Stimulated activated CD4-positive, alpha-beta T cell treated with anti-CD3 and anti-CD28 coated beads, Interleukin-2, amount 100 ng/mL, for 4 hours (primary cell): ENCODE measurements around the gene LRRC26.

Experiments
- DNase-seq: peaks from one replicate; pipeline ENCODE4 v3.0.0-alpha.2; 2020; ENCODE audit warnings: low read depth

LRRC26 gene

DNA sequence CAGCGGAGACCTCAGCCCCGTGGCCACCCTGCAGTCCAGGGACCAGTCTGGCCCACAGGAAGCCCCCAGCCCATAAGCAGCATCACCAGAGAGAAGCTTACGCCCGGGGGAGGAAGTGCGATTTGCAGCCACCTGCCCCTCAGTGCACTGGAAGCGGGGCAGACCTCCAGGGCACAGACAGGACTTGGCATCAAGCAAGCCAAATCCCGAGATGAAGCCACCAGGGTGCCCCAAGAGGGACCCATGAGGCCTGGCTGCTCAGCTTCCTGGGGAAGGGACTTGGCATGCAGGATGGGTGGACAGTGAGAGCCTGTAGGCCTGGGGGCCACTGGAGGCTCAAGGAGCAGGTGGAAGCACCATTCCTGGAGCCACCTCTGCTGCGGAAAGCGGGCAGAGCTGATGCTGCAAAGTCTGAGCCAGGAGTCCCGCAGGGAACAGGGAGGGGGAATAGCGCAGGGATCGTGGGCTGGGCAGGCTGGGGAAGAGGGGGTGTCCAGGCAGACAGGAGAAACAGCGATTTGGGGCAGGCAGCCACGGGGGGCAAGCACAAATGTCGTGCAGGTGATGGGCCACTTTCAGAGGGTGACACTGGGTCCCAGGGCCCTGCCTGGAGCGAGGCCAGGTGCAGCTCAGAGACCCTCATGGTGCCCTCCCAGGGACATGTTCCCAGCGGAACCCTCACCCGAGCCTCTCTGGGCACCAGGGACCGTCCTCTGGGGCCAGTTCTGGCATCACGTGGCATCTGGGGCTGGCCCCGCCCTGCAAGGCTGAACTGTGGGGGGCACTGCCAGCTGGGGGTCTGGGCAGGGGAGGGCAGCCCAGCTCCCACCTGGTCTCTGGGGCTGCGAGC is 3.2 kb downstream of the LRRC26 start:
- no peak for DNase-seq

DNA sequence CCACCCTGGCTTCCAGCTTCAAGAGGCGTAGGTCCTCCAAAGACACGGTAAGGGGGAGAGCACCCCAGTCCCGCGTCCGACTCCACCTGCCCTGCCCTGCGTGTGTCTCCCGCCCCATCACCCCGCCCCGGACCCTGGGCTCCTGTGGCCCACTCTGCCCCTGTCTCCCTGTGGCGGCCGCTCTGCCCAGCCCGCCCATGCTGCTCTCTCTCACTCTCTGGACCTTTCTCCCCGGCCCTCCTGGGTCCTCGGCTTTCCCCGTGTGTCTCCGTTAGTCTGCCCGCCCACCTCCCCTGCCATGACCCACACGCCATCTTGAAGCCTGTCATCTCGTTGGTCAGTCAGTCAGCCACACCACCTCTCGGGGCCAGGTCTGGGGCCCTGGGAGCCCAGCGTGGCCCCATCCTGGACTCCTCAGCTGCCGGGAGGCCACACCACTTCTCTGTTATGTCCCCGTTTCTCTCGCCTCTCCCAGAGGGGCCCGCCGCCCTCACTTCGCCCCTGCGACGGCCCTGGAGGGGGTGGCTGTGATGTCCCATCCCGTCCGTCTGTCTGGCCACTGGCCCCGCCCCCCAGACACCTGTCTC is 4.5 kb downstream of the LRRC26 start:
- no peak for DNase-seq

DNA sequence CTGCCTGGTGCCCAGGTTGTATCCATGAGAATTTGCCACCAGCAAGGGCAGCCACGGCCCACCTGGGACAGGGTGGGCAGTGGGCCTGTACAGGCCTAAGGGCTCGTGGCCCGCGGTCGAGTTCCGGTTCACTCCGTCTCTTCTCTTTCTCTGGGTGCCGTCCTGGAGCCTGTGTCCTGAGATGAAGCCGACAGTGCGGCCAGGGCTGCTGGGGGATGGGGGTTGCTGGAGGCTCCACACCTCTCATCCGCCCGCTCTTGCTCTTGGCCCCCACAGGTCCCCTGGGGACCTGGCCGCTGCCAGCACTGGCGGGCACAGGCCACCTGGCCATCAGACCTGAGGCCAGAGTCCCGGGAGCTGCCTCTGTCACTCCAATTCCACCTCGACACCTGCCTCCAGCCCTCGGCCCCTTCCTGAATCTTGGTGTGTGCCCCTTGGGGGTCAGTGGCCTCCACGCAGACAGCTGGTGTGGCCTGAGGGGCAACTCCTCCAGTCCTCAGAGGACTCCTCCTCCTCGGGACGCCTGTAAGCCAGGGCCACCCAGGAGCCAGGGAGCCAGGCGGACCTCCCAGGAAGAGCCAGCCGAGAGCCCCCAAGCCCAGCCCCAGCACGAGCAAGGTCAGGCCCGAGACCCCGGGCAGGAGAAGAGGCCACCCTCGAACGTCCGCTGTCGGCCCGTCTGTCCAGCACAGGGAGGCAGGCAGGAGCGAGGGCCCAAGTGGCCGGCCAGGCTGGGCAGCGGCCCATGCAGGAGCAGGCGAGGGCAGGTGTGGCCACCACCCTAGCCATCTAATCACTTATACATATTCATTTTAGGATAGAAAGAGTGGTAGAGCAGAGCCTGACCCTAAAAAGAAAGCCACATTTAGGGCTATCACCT is 5.2 kb downstream of the LRRC26 start:
- DNase-seq: no peak

DNA sequence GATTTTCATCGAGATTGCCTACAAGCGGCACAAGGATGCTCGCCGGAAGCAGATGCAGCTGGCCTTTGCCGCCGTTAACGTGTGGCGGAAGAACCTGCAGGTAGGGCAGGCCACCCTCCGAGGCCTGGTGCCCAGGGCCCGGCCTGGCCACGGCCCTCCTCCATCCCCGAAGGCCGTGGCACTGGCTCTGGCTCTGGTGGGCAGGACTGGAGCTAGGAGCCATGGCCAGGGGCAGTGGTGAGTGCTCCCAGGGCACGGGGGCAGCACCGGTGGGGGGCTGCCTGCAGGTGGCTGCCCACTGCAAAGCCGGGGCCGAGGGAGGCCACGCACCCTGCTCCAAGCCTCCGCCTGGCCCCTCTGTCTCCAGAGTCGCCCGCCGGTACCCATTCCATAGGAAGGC is 6.0 kb downstream of the LRRC26 start:
- no peak for DNase-seq

DNA sequence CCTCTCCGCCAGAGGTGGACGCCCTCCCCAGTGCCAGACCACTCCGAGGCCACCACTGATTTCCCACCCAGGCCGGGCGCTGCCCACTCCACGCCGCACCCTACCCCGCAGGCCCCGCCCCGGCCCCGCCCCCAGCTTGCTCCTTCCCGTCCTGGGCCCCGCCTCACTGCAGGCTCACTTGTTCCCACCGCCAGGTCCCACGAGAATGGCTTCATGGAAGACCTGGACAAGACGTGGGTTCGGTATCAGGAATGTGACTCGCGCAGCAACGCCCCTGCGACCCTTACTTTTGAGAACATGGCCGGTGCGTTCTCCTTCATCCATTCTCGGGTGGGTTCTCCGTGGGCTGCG is 6.5 kb downstream of the LRRC26 start:
- no peak for DNase-seq

DNA sequence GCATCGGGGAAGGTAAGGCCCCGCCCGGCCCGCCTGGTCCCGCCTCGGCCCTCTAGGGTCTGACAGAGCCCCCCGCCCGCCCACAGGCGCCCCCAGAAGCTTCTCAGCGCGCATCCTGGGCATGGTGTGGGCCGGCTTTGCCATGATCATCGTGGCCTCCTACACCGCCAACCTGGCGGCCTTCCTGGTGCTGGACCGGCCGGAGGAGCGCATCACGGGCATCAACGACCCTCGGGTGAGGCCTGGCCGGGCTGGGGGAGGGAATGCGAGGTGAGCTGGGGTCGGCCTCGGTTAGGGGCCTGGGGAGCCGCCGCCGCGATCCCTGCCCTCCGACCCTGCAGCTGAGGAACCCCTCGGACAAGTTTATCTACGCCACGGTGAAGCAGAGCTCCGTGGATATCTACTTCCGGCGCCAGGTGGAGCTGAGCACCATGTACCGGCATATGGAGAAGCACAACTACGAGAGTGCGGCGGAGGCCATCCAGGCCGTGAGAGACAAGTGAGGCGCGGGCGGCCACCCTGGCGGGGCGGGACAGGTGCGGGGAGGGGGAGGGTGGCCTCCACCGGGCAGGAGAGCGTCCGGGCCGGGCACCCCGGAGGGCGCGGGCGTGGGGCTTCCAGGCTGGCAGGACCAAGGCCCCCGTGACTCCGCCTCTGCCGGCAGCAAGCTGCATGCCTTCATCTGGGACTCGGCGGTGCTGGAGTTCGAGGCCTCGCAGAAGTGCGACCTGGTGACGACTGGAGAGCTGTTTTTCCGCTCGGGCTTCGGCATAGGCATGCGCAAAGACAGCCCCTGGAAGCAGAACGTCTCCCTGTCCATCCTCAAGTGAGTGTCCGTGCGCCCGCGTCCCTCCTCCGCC is 7.1 kb downstream of the LRRC26 start:
- DNase-seq: no peak

DNA sequence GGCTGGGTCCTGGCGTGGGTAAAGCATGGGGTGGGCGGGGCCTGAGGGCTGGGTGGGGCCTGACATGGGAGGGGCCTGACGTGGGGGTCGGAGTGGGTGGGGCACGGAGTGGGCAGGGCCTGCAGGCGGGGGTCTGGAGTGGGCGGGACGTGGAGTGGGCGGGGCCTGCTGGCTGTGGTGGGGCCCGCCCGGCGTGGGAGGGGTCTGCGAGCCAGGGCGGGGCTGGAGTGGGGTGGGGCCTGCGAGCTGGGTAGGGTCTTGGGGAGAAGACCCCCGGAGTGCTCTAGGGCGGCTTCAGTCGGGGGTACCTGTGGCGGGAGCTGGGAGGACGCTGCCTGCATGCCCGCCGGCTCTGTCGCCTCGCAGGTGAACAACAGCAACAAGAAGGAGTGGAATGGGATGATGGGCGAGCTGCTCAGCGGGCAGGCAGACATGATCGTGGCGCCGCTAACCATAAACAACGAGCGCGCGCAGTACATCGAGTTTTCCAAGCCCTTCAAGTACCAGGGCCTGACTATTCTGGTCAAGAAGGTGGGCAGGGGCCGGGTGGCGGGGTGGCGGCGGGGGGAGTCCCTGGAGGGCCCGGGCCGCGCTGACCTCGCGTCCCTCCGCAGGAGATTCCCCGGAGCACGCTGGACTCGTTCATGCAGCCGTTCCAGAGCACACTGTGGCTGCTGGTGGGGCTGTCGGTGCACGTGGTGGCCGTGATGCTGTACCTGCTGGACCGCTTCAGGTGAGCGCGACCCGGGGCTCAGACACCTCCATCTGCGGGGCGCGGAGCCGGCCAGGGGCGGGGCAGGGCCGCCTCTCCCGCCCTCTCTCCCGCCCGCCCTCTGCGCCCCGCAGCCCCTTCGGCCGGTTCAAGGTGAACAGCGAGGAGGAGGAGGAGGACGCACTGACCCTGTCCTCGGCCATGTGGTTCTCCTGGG is 8.0 kb downstream of the LRRC26 start:
- DNase-seq: no peak

DNA sequence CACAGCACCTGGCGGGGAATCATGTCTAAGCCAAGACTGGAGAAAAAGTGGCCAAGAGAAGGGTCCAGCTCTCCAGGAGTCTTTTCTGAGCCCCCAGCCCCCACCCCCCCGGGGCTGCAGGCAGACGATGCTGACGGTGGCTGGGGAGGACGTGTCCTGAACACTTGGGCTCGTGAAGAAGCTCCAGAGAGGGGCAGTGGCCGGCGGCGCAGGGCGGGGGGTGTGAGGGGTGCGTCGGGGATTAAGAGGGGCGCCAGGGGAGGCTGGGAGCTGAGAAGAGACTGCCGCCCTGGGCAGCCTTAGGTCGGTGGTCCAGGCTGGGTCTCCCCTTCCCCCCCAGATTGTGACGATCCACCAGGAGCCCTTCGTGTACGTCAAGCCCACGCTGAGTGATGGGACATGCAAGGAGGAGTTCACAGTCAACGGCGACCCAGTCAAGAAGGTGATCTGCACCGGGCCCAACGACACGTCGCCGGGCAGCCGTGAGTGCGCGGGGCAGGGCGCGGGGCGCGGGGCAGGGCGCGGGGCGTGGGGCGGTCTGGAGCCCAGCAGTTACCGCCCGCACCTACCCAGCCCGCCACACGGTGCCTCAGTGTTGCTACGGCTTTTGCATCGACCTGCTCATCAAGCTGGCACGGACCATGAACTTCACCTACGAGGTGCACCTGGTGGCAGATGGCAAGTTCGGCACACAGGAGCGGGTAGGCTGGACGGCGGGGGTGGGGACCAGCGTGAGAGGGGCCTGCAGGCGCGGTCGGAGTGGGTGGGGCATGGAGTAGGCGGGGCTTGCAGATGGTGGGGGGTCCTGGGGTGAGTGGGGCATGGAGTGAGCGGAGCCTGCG is 8.9 kb downstream of the LRRC26 start:
- DNase-seq: no peak

DNA sequence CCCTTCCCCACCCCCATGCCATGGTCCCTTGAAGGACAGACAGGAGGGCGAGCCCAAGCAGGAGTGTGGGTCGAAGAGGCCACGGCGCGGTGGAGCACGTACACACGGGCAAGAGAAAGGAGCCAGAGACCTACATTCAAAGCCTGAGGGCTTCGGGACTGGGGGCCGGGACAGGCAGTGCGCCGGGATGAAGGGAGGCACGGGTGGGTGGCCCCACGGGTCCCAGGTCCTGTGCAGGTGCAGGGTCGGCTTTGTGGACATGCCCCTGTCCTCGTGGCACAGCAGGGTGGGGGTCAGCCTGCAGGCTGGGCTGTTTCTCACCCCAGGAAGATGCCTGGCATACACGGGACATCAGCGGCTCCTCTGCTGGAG is 9.8 kb downstream of the LRRC26 start:
- no peak for DNase-seq

DNA sequence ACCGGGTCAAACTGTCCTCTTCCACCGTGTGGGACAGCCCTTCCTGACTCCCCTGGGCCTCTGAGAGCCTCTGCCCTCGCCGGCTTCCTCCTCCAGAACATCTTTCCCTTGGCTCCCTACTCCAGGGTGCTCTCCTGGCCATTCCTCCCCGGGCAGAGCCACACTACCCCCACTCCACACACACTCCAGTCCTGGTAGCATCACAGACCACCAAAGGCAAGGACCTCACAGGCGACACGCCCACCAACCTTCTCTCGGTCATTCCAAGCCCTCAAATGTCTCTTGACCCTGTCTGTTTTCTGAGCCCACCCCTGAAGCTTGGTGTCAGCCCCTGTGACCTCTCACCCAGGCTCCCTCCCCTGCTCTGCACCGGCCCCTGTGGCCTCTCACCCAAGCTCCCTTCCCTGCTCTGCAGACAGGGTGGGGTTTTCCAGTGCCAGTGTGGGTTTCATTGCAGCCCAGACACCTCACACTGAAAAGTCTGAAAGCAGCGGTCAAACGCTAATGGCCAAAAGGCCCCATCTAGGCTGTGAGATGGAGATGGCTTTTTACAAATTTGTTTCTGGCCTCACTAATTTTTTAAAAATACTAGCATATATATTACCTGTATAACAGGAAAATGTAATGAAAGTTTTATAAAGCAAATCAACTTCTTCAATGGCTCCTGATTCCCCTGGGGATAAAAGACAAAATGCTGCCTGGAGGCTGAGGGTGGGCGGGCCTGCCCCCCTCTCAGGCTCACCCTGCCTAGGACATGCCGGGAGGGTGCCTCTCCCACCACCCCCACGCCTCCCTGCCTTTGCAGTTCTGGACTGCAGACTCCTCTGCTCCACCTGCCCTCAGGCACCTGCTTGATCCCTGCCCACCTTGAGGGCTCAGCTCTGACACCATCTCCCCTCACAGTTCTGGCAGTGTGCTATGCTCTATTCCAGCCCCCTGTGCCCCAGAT is 10.5 kb downstream of the LRRC26 start:
- DNase-seq: no peak

DNA sequence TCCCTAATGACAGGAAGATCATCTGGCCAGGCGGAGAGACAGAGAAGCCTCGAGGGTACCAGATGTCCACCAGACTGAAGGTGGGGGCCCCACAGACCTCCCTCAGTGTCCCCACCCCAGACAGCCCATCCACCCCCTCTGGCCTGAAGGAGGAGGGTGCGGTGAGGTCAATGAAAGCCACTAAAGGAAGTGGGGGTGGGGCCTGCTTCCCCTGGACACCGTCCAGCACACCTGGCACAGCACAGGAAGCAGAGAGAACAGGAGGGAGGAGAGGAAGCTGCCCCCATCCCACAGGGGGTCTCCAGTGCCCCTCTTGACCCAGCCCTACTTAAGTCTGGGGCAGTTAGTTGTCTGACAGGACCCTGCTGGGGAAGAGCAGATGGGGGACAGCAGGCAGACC is 11.2 kb downstream of the LRRC26 start:
- DNase-seq: no peak

DNA sequence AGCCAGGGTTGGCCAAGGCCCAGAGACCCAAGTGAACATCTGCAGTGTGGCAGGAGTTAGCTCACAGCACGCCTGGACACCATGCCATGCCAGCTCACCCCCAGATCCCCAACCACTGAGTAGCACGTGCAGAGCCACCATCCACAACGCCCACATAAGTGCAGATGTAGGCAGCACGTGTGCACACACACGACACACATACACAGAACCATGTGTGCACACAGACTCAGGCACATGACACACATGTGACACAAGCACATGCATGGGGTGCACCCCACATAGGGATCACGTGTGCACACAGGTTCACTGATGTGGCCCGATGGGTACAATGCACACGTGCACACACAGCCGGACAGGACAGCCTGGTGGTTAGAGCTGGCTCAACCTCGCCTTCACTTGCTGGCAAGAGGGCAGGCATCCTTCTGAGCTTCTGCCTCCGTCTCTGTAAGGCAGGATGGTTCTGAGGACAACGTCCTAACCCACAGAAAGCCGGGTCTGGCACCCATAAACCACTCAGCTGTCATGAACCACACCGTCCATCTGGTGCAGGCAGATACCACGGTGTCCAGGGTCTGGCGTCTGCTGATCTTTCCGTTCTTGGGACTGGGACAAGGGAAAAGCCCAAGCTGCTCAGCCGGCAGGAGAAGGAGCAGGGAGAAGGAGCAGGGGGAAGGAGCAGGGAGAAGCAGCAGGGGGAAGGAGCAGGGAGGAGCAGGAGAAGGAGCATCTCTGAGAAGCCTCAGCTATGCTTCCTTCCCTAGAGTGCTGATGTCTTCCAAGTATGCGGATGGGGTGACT is 12.0 kb downstream of the LRRC26 start:
- DNase-seq: no peak

DNA sequence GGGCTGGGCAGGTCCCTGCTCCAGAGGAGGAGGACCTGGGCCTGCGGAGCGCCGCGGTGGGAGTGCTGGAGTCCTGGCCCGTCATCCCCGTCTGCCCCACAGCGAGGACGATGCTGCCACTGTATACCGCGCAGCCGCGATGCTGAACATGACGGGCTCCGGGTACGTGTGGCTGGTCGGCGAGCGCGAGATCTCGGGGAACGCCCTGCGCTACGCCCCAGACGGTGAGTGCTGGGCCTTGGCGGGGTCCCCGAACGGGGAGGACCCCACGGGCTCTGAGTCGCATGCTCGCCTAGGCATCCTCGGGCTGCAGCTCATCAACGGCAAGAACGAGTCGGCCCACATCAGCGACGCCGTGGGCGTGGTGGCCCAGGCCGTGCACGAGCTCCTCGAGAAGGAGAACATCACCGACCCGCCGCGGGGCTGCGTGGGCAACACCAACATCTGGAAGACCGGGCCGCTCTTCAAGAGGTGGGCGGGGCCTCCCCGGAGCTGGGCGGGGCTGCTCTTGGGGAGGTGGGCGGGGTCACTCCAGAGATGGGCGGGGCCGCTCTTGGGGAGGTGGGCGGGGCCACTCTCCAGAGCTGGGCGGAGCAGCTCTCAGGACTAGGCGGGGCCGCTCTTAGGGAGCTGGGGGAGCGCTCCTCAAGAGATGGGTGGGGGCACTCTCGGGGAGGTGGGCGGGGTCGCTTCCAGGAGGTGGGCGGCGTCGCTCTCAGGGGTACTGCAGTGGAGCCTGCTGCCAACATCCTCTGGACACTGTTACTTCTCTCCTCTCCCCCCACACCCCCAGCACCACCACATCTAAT is 13.1 kb downstream of the LRRC26 start:
- DNase-seq: peak; percentile 74

DNA sequence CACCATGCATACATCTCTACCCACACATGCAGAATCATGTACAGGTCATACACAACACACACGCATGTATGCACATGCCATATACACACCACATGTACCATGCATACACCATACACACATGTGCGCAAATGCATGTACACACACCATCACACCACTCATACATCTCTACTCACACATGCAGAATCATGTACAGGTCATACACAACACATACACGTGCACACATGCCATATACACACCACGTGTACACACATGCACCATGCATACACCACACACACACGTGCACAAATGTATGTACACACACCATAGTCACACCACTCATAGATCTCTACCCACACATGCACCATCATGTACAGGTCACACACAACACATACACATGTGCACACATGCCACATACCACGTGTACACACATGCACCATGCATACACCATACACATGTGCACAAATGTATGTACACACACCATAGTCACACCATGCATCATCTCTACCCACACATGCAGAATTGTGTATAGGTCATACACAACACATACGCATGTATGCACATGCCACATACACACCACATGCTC is 16.9 kb downstream of the LRRC26 start:
- DNase-seq: no peak

DNA sequence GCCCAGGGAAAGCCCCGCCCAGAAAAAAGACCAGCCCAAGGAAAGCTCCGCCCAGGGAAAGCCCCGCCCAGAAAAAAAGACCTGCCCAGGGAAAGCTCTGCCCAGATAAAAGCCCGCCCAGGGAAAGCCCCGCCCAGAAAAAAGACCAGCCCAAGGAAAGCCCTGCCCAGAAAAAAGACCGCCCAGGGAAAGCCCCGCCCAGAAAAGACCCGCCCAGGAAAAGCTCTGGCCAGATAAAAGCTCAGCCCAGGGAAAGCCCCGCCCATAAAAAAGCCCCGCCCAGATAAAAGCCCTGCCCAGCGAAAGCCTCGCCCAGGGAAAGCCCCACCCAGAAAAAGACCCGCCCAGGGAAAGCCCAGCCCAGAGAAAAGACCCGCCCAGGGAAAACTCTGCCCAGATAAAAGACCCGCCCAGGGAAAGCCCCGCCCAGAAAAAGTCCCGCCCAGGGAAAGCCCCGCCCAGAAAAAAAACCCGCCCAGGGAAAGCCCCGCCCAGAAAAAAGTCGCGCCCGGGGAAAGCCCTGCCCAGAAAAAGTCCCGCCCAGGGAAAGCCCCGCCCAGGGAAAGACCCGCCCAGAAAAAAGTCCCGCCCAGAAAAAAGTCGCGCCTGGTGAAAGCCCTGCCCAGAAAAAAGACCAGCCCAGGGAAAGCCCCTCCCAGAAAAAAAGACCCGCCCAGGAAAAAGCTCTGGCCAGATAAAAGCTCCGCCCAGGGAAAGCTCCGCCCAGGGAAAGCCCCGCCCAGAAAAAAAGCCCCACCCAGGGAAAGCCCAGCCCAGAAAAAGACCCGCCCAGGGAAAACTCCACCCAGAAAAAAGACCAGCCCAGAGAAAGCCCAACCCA is 19.0 kb downstream of the LRRC26 start:
- peak; percentile 20 for DNase-seq
